Panc1 (cell line): ENCODE measurements around the gene TRMT6.

Source experiments
- POLR2AphosphoS5 ChIP-seq: IDR thresholded peaks from 2 replicates; pipeline ENCODE4 v1.6.1; 2012; ENCODE audit warnings: mild to moderate bottlenecking, low read depth, low read length, moderate library complexity
- SIN3A ChIP-seq: IDR thresholded peaks from 2 replicates; pipeline ENCODE4 v1.6.1; 2012; ENCODE audit warnings: low read depth, mild to moderate bottlenecking, low read length, moderate library complexity, borderline replicate concordance; ENCODE audit not compliant: insufficient read depth
- TF ChIP-seq, protein P1 (sequence below): fragments of 450-650 bp; IDR thresholded peaks from 2 replicates; pipeline ENCODE4 v1.5.1; 2017; ENCODE audit warnings: mild to moderate bottlenecking
- TF ChIP-seq, protein P2 (sequence below), 2 experiments: IDR thresholded peaks; 2 replicates each; pipeline ENCODE4 v1.6.1; 2011 to 2012; ENCODE audit warnings: low read depth in 2 of 2, control low read depth in 1 of 2, low read length in 1 of 2, mild to moderate bottlenecking in 1 of 2, moderate library complexity in 1 of 2; ENCODE audit not compliant: insufficient read depth in 1 of 2

- TF ChIP-seq, protein P1, sequence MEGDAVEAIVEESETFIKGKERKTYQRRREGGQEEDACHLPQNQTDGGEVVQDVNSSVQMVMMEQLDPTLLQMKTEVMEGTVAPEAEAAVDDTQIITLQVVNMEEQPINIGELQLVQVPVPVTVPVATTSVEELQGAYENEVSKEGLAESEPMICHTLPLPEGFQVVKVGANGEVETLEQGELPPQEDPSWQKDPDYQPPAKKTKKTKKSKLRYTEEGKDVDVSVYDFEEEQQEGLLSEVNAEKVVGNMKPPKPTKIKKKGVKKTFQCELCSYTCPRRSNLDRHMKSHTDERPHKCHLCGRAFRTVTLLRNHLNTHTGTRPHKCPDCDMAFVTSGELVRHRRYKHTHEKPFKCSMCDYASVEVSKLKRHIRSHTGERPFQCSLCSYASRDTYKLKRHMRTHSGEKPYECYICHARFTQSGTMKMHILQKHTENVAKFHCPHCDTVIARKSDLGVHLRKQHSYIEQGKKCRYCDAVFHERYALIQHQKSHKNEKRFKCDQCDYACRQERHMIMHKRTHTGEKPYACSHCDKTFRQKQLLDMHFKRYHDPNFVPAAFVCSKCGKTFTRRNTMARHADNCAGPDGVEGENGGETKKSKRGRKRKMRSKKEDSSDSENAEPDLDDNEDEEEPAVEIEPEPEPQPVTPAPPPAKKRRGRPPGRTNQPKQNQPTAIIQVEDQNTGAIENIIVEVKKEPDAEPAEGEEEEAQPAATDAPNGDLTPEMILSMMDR, result no peak
- TF ChIP-seq POLR2AphosphoS5 (no peak), SIN3A (no peak)
- TF ChIP-seq, protein P2, sequence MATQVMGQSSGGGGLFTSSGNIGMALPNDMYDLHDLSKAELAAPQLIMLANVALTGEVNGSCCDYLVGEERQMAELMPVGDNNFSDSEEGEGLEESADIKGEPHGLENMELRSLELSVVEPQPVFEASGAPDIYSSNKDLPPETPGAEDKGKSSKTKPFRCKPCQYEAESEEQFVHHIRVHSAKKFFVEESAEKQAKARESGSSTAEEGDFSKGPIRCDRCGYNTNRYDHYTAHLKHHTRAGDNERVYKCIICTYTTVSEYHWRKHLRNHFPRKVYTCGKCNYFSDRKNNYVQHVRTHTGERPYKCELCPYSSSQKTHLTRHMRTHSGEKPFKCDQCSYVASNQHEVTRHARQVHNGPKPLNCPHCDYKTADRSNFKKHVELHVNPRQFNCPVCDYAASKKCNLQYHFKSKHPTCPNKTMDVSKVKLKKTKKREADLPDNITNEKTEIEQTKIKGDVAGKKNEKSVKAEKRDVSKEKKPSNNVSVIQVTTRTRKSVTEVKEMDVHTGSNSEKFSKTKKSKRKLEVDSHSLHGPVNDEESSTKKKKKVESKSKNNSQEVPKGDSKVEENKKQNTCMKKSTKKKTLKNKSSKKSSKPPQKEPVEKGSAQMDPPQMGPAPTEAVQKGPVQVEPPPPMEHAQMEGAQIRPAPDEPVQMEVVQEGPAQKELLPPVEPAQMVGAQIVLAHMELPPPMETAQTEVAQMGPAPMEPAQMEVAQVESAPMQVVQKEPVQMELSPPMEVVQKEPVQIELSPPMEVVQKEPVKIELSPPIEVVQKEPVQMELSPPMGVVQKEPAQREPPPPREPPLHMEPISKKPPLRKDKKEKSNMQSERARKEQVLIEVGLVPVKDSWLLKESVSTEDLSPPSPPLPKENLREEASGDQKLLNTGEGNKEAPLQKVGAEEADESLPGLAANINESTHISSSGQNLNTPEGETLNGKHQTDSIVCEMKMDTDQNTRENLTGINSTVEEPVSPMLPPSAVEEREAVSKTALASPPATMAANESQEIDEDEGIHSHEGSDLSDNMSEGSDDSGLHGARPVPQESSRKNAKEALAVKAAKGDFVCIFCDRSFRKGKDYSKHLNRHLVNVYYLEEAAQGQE (IDR thresholded peaks at IDR 0.05; ENCODE audit: insufficient read depth in 1 of 2, low read depth in 2 of 2, low read length in 1 of 2), result no peak
Observed at GRCh38 chr20:5969940-5970339, 19.6 kb upstream of the TRMT6 start.
